GM23338 (cell line): Measurements from ENCODE around the gene FZD4. TPM values are rescaled to one million over a fixed set of nuclear protein-coding genes. Genes with fewer than 3 reads are reported as not detected.
A peak's percentile ranks its signal among the peaks of the same experiment; 100 is the strongest.

Experiments used
- ATAC-seq: fragments of 200-7000 bp; cut with Tn5 transposase; 3 replicates; pipeline ENCODE4 v1.9.1; 2020
- DNase-seq: peaks from one replicate; pipeline ENCODE4 v3.0.0-alpha.2; 2015; ENCODE audit warnings: low spot score
- H2AFZ ChIP-seq: fragments of 200-600 bp; sonication (generic); 2 replicates; pipeline ENCODE4 v1.8.0; 2016; ENCODE audit warnings: antibody characterized with exemption, mild to moderate bottlenecking, moderate library complexity
- H3F3A ChIP-seq: fragments of 200-600 bp; sonication (generic); replicated peaks from 2 replicates; pipeline ENCODE4 v1.8.0; 2017; ENCODE audit warnings: antibody characterized with exemption, mixed run types, low read depth
- H3K27ac ChIP-seq: fragments of 200-600 bp; sonication (generic); 2 replicates; pipeline ENCODE4 v1.6.1; 2016; ENCODE audit warnings: low read depth
- H3K27me3 ChIP-seq: fragments of 200-600 bp; sonication (generic); 2 replicates; pipeline ENCODE4 v1.8.0; 2016; ENCODE audit warnings: mild to moderate bottlenecking, mixed run types, moderate library complexity; ENCODE audit not compliant: insufficient read depth
- H3K36me3 ChIP-seq: fragments of 200-600 bp; sonication (generic); 2 replicates; pipeline ENCODE4 v1.8.0; 2016; ENCODE audit warnings: mild to moderate bottlenecking; ENCODE audit not compliant: insufficient read depth
- H3K4me1 ChIP-seq: fragments of 200-600 bp; sonication (generic); 2 replicates; pipeline ENCODE4 v1.8.0; 2016; ENCODE audit warnings: mild to moderate bottlenecking, moderate library complexity; ENCODE audit not compliant: insufficient read depth
- H3K4me2 ChIP-seq: fragments of 200-600 bp; sonication (generic); 2 replicates; pipeline ENCODE4 v1.7.1; 2017; ENCODE audit warnings: mixed run types
- H3K4me3 ChIP-seq: fragments of 200-600 bp; sonication (generic); 2 replicates; pipeline ENCODE4 v1.6.1; 2016; ENCODE audit warnings: mixed run types
- H3K79me2 ChIP-seq: fragments of 200-600 bp; sonication (generic); replicated peaks from 2 replicates; pipeline ENCODE4 v1.8.0; 2017; ENCODE audit warnings: mild to moderate bottlenecking; ENCODE audit not compliant: insufficient read depth
- H3K9me2 ChIP-seq: fragments of 200-600 bp; sonication (generic); 2 replicates; pipeline ENCODE4 v1.8.0; 2017; ENCODE audit not compliant: insufficient read depth
- H4K20me1 ChIP-seq: fragments of 200-600 bp; sonication (generic); replicated peaks from 2 replicates; pipeline ENCODE4 v1.8.0; 2017; ENCODE audit warnings: mild to moderate bottlenecking; ENCODE audit not compliant: insufficient read depth
- H3K27ac Mint-ChIP-seq: 2 replicates; pipeline ENCODE4 v1.8.0; 2020; ENCODE audit warnings: inconsistent platforms, mild to moderate bottlenecking, moderate library complexity, mixed read lengths
- H3K27me3 Mint-ChIP-seq: 3 replicates; pipeline ENCODE4 v1.8.0; 2022; ENCODE audit warnings: low read depth, mild to moderate bottlenecking, moderate library complexity, mixed read lengths, inconsistent platforms; ENCODE audit not compliant: insufficient read depth, poor library complexity
- H3K36me3 Mint-ChIP-seq: 3 replicates; pipeline ENCODE4 v1.8.0; 2021; ENCODE audit warnings: low read depth, mild to moderate bottlenecking, inconsistent platforms, moderate library complexity, mixed read lengths
- H3K4me1 Mint-ChIP-seq: 3 replicates; pipeline ENCODE4 v1.8.0; 2020; ENCODE audit warnings: mild to moderate bottlenecking, inconsistent platforms, mixed read lengths
- H3K4me3 Mint-ChIP-seq: 3 replicates; pipeline ENCODE4 v1.8.0; 2021; ENCODE audit warnings: moderate library complexity, mild to moderate bottlenecking, inconsistent platforms, mixed read lengths
- H3K9me3 Mint-ChIP-seq: 3 replicates; pipeline ENCODE4 v1.8.0; 2020; ENCODE audit warnings: moderate library complexity, mild to moderate bottlenecking, inconsistent platforms, mixed read lengths
- CREB1 ChIP-seq: fragments of 250-450 bp; sonication (Bioruptor Pico); IDR thresholded peaks from 2 replicates; pipeline ENCODE4 v1.5.0; 2020; ENCODE audit warnings: low read depth, mild to moderate bottlenecking, moderate library complexity
- CTCF ChIP-seq, 2 experiments: fragments of 200-600 bp in 1 of 2; sonication (generic) in 1 of 2; conservative IDR thresholded peaks; 2 replicates each; pipeline versions ENCODE4 v1.5.1 to v1.6.1; 2016 to 2017; ENCODE audit warnings: antibody characterized with exemption in 2 of 2, low read depth in 2 of 2, mild to moderate bottlenecking in 2 of 2, moderate library complexity in 1 of 2
- EZH2 ChIP-seq: fragments of 200-600 bp; sonication (generic); IDR thresholded peaks from one replicate; pipeline ENCODE4 v1.8.0; 2017; ENCODE audit warnings: antibody characterized with exemption, mild to moderate bottlenecking, low read depth; ENCODE audit not compliant: unreplicated experiment
- EZH2phosphoT487 ChIP-seq: fragments of 200-600 bp; sonication (generic); IDR thresholded peaks from one replicate; pipeline ENCODE4 v1.8.1; 2018; ENCODE audit warnings: antibody characterized with exemption; ENCODE audit not compliant: unreplicated experiment
- JUNB ChIP-seq: IDR thresholded peaks from one replicate; pipeline ENCODE4 v1.6.1; 2016; ENCODE audit warnings: antibody characterized with exemption; ENCODE audit not compliant: unreplicated experiment
- NANOG ChIP-seq: IDR thresholded peaks from 2 replicates; pipeline ENCODE4 v1.6.1; 2016; ENCODE audit warnings: antibody characterized with exemption, borderline replicate concordance
- POLR2AphosphoS5 ChIP-seq: IDR thresholded peaks from 2 replicates; pipeline ENCODE4 v1.6.1; 2016; ENCODE audit warnings: antibody characterized with exemption, low read depth
- STAT1 ChIP-seq: IDR thresholded peaks from one replicate; pipeline ENCODE4 v1.6.1; 2016; ENCODE audit warnings: antibody characterized with exemption; ENCODE audit not compliant: unreplicated experiment
- ZNF462 ChIP-seq: fragments of 250-450 bp; sonication (Bioruptor Pico); IDR thresholded peaks from 2 replicates; pipeline ENCODE4 v1.5.0; 2020; ENCODE audit warnings: mild to moderate bottlenecking, moderate library complexity
- long read RNA-seq: library from polyadenylated mRNA; unstranded; transcript quantifications from one replicate; pipeline ENCODE4 v2.0.0, GENCODE V29; 2020; ENCODE audit not compliant: unreplicated experiment
- polyA plus RNA-seq: library from polyadenylated mRNA; unstranded; fragments of >200 nt; fragmentation: Nextera tagmentation; extraction: Ambion mirVana; gene quantifications from 2 replicates; pipeline ENCODE4 v1.2.1, GENCODE V29; 2016
- total RNA-seq: library from RNA; depleted of rRNA; stranded (reverse); fragments of >200 nt; shearing (Covaris generic); gene quantifications from 2 replicates; pipeline ENCODE4 v1.2.3, GENCODE V29; 2014; rRNA removed

Gene FZD4
- 7.7 and 8.9 TPM in 2 replicates for total RNA-seq
- 1.4 and 1.5 TPM in 2 replicates for polyA plus RNA-seq
- long read RNA-seq, partial matches to known transcripts: 0 of 4 reads
- long read RNA-seq, other reads (novel, unspliced or antisense): 4 of 4 reads

DNA sequence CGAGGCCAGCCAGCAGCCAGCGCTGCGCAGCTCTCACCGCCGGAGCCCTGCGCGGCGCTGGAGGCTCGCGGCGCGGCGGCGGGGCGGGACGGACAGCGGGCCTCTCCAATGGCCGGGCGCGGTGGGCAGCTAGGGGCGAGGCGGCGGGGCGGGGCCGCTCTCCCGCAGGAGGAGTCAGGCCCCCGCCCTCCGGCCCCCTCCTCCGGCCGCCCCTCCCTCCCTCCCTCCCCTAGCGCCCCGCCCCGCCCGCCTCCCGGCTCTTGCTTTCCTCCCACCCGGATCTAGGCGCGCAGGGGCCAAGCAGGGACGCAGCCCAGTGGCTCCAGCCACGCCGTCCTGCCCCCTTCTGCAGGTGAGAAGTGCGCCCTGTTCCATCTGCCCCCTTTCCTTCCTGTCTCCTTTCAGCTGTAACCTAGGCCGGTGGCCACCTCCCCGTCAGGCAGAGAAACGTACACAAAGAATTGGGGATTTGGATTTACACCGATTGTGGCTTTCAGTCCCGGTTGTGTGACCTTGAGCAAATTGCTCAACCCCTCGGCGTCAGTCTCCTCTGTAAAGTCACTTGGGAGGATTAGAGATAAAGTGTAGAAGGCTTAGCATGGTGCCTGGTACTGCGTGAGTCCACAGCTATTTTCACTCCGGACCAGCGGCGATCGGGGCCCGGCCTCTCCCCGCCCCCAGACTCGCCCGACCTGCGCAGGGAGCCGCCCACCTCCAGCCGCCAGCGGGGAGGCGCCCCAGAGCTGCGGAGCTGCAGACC is at the start of gene FZD4:
FZD4 (minus strand) TSS at position 35 of the 760 bp plus-strand sequence. CDS start 310 bp downstream, outside the sequence.
- peaks cover 41% of the 10 kb centered on the region for H3K4me1 Mint-ChIP-seq
- H3K4me2 ChIP-seq: peak within 1 kb of the TSS; percentile 84
- peak; percentile 94 for ATAC-seq

More for the DNA sequence above, at the start of gene FZD4:
- Histone ChIP-seq H3K27ac (peak within 1 kb of the TSS; percentile 87), H3F3A (0 out of 2 replicates have a peak, but pooled peaks cover 6% of the 10 kb centered on the region), H2AFZ (peak within 1 kb of the TSS; percentile 100), H3K36me3 (no peaks in the 10 kb centered on the region), H3K9me2 (0 out of 2 replicates have a peak, but pooled peaks cover 3% of the 10 kb centered on the region), H3K4me3 (peak within 1 kb of the TSS; percentile 83), H3K79me2 (peaks cover 4% of the 10 kb centered on the region; the same call in 1 of the 2 replicates), H3K27me3 (peaks cover 18% of the 10 kb centered on the region), H3K4me1 (peaks cover 21% of the 10 kb centered on the region; the same call in 1 of the 2 replicates), H4K20me1 (no peaks in the 10 kb centered on the region)
- H3K36me3 Mint-ChIP-seq: peaks cover 23% of the 10 kb centered on the region
- H3K27ac Mint-ChIP-seq: peak within 1 kb of the TSS; percentile 24; the same call in 1 of the 2 replicates
- DNase-seq: peak; percentile 95
- TF ChIP-seq STAT1: no peak
- TF ChIP-seq CREB1 (CRISPR knock-in tag): no peak
- no peak for TF ChIP-seq EZH2
- no peak for TF ChIP-seq EZH2phosphoT487
- TF ChIP-seq NANOG: no peak
- no peak for TF ChIP-seq JUNB
- peak; percentile 67 for TF ChIP-seq POLR2AphosphoS5
- TF ChIP-seq CTCF (conservative IDR thresholded peaks at IDR 0.05; ENCODE audit: low read depth in 2 of 2): peak; percentile 8 to 49; a peak in 2 of 4 replicates
- TF ChIP-seq ZNF462 (CRISPR knock-in tag): no peak
- peaks cover 10% of the 10 kb centered on the region for H3K9me3 Mint-ChIP-seq
- peak within 1 kb of the TSS; percentile 89 for H3K4me3 Mint-ChIP-seq
- H3K27me3 Mint-ChIP-seq: peaks cover 26% of the 10 kb centered on the region
